WTC11 (cell line): ENCODE data around the gene RDH8. TPM values are rescaled to one million over a fixed set of nuclear protein-coding genes. Genes with fewer than 3 reads are reported as not detected.

Experiments used
- ATAC-seq: fragments of 200-7000 bp; cut with Tn5 transposase; 2 replicates; pipeline ENCODE4 v1.10.0; 2021; ENCODE audit warnings: mild to moderate bottlenecking, moderate library complexity
- CTCF ChIA-PET: fragments of 300-600 bp; sonication (Branson Sonifier 250); formaldehyde crosslinking; loops from one replicate; lab custom pipeline; 2021; ENCODE audit warnings: antibody characterized with exemption; lab: Charles Lee
- POLR2A ChIA-PET: fragments of 350-600 bp; sonication (Branson Sonifier 250); formaldehyde crosslinking; loops from one replicate; lab custom pipeline; 2021; ENCODE audit warnings: antibody characterized with exemption; lab: Charles Lee
- DNase-seq: peaks from one replicate; pipeline ENCODE4 v3.0.0; 2021; ENCODE audit warnings: low spot score
- H3K27ac Mint-ChIP-seq: 2 replicates; pipeline ENCODE4 v1.8.0; 2021; ENCODE audit warnings: mixed read lengths
- H3K27me3 Mint-ChIP-seq: 2 replicates; pipeline ENCODE4 v1.8.0; 2021; ENCODE audit warnings: low read depth, mild to moderate bottlenecking, moderate library complexity, mixed read lengths
- H3K36me3 Mint-ChIP-seq: 2 replicates; pipeline ENCODE4 v1.8.0; 2021; ENCODE audit warnings: mixed read lengths
- H3K4me1 Mint-ChIP-seq: 2 replicates; pipeline ENCODE4 v1.8.0; 2022; ENCODE audit warnings: mixed read lengths
- H3K4me3 Mint-ChIP-seq: 2 replicates; pipeline ENCODE4 v1.8.0; 2021; ENCODE audit warnings: mild to moderate bottlenecking, moderate library complexity, mixed read lengths
- H3K9me3 Mint-ChIP-seq: 2 replicates; pipeline ENCODE4 v1.8.0; 2021; ENCODE audit warnings: mixed read lengths
- CBFB ChIP-seq: sonication (generic); formaldehyde crosslinking; IDR thresholded peaks from 2 replicates; pipeline ENCODE4 v1.8.1; 2022; ENCODE audit warnings: mild to moderate bottlenecking, low read depth, missing genetic modification reagents
- EMX1 ChIP-seq: fragments of 250-450 bp; sonication (Bioruptor Pico); IDR thresholded peaks from 2 replicates; pipeline ENCODE4 v1.8.0; 2021; ENCODE audit warnings: mild to moderate bottlenecking
- ETV6 ChIP-seq: sonication (generic); formaldehyde crosslinking; IDR thresholded peaks from 2 replicates; pipeline ENCODE4 v1.8.1; 2022; ENCODE audit warnings: mild to moderate bottlenecking, missing genetic modification reagents
- FOXJ3 ChIP-seq: sonication (generic); formaldehyde crosslinking; IDR thresholded peaks from 2 replicates; pipeline ENCODE4 v1.9.0; 2021; ENCODE audit warnings: missing genetic modification reagents, mild to moderate bottlenecking, borderline replicate concordance
- FOXP1 ChIP-seq: sonication (generic); formaldehyde crosslinking; IDR thresholded peaks from 2 replicates; pipeline ENCODE4 v1.8.0; 2022; ENCODE audit warnings: missing genetic modification reagents, mild to moderate bottlenecking, moderate library complexity, borderline replicate concordance
- GABPB1 ChIP-seq: sonication (generic); formaldehyde crosslinking; IDR thresholded peaks from 2 replicates; pipeline ENCODE4 v1.8.1; 2023; ENCODE audit warnings: mild to moderate bottlenecking, missing genetic modification reagents
- GRHL2 ChIP-seq: fragments of 250-450 bp; sonication (Bioruptor Pico); IDR thresholded peaks from 2 replicates; pipeline ENCODE4 v1.8.0; 2022; ENCODE audit warnings: mild to moderate bottlenecking, moderate library complexity; ENCODE audit not compliant: insufficient replicate concordance, severe bottlenecking
- HMGA2 ChIP-seq: fragments of 250-450 bp; sonication (Bioruptor Pico); IDR thresholded peaks from 2 replicates; pipeline ENCODE4 v1.4.0; 2021; ENCODE audit warnings: mild to moderate bottlenecking, moderate library complexity
- IRF2 ChIP-seq: sonication (generic); formaldehyde crosslinking; IDR thresholded peaks from 2 replicates; pipeline ENCODE4 v1.8.0; 2022; ENCODE audit warnings: low read depth, missing genetic modification reagents, borderline replicate concordance
- PRRX2 ChIP-seq: fragments of 250-450 bp; sonication (Bioruptor Pico); IDR thresholded peaks from 2 replicates; pipeline ENCODE4 v1.8.0; 2021; ENCODE audit warnings: mild to moderate bottlenecking
- SP1 ChIP-seq: sonication (generic); formaldehyde crosslinking; conservative IDR thresholded peaks from 2 replicates; pipeline ENCODE4 v1.8.1; 2022; ENCODE audit warnings: missing genetic modification reagents
- TCF7 ChIP-seq: sonication (generic); formaldehyde crosslinking; IDR thresholded peaks from 2 replicates; pipeline ENCODE4 v1.8.0; 2022; ENCODE audit warnings: mild to moderate bottlenecking, low read depth, missing genetic modification reagents, moderate library complexity
- TEAD1 ChIP-seq: sonication (generic); formaldehyde crosslinking; IDR thresholded peaks from 2 replicates; pipeline ENCODE4 v1.8.0; 2022; ENCODE audit warnings: mild to moderate bottlenecking, missing genetic modification reagents
- TEAD4 ChIP-seq: sonication (generic); formaldehyde crosslinking; IDR thresholded peaks from 2 replicates; pipeline ENCODE4 v1.8.0; 2022; ENCODE audit warnings: mild to moderate bottlenecking, missing genetic modification reagents
- ZNF138 ChIP-seq: sonication (generic); formaldehyde crosslinking; conservative IDR thresholded peaks from 2 replicates; pipeline ENCODE4 v1.8.1; 2022; ENCODE audit warnings: mild to moderate bottlenecking, moderate library complexity, missing genetic modification reagents
- ZNF396 ChIP-seq: fragments of 250-450 bp; sonication (Bioruptor Pico); IDR thresholded peaks from 2 replicates; pipeline ENCODE4 v1.8.0; 2021; ENCODE audit warnings: mild to moderate bottlenecking, moderate library complexity, borderline replicate concordance
- total RNA-seq: library from RNA; stranded (reverse); gene quantifications from 3 replicates; pipeline ENCODE4 v1.2.3, GENCODE V29; 2021
- TF ChIP-seq, protein P1 (sequence below): sonication (generic); formaldehyde crosslinking; IDR thresholded peaks from 2 replicates; pipeline ENCODE4 v1.8.0; 2022; ENCODE audit warnings: mild to moderate bottlenecking, missing genetic modification reagents
- TF ChIP-seq, protein P2 (sequence below): sonication (generic); formaldehyde crosslinking; IDR thresholded peaks from 2 replicates; pipeline ENCODE4 v1.8.0; 2022; ENCODE audit warnings: mild to moderate bottlenecking, missing genetic modification reagents
- TF ChIP-seq, protein P3 (sequence below): sonication (generic); formaldehyde crosslinking; IDR thresholded peaks from 2 replicates; pipeline ENCODE4 v1.8.1; 2022; ENCODE audit warnings: low read depth, missing genetic modification reagents, borderline replicate concordance
- TF ChIP-seq, protein P4 (sequence below): fragments of 250-450 bp; sonication (Bioruptor Pico); IDR thresholded peaks from 2 replicates; pipeline ENCODE4 v1.9.0; 2021; ENCODE audit warnings: mild to moderate bottlenecking
- TF ChIP-seq, protein P5 (sequence below): sonication (generic); formaldehyde crosslinking; IDR thresholded peaks from 2 replicates; pipeline ENCODE4 v1.8.0; 2023; ENCODE audit warnings: missing genetic modification reagents
- TF ChIP-seq, protein P6 (sequence below): sonication (generic); formaldehyde crosslinking; IDR thresholded peaks from 2 replicates; pipeline ENCODE4 v1.8.1; 2023; ENCODE audit warnings: mild to moderate bottlenecking, missing genetic modification reagents
- TF ChIP-seq, protein P7 (sequence below): fragments of 250-450 bp; sonication (Bioruptor Pico); IDR thresholded peaks from 2 replicates; pipeline ENCODE4 v1.9.0; 2021; ENCODE audit warnings: mild to moderate bottlenecking, borderline replicate concordance
- TF ChIP-seq, protein P8 (sequence below): fragments of 200-600 bp; IDR thresholded peaks from 2 replicates; pipeline ENCODE4 v1.8.0; 2022; ENCODE audit warnings: antibody characterized with exemption

The RDH8 gene
- total RNA-seq, 1 experiment from 2014 or later: not detected

DNA sequence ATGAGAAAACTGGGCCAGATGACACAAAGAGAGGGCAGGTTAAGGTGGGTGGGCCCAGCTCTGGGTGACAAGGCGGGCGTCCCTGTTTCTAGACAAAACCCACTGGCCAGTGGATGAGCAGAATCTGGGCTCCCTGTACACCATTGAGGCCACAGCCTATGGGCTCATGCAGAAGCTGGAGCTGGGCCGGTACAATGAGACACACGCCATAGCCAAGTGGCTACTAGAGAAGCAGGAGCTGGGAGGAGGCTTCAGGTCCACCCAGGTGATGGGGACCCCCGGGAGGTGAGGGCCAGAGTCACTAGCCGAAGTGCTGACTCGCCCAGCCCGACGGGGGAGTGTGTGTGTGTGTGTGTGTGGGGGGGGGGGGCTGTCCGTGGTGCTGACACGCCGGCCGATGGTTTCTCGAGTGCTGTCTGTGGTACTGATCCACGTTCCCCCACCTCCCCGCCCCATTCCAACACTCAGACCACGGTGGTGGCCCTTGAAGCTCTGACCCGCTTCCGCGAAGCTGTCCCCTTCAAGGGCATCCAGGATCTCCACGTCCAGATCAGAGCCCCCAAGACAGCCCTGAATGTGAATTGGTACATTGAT lies 48.5 kb downstream of the RDH8 start:
- H3K27me3 Mint-ChIP-seq: peaks cover 15% of the 10 kb centered on the region; the same call in 1 of the 2 replicates
- peaks cover 8% of the 10 kb centered on the region for H3K9me3 Mint-ChIP-seq
- H3K4me3 Mint-ChIP-seq: no peak overlapping the region
- H3K4me1 Mint-ChIP-seq: no peaks in the 10 kb centered on the region
- H3K27ac Mint-ChIP-seq: no peak overlapping the region
- POLR2A ChIA-PET: no interaction called here
- DNase-seq (peak; percentile 52), ATAC-seq (peak; percentile 50)
- no peaks in the 10 kb centered on the region for H3K36me3 Mint-ChIP-seq
- CTCF ChIA-PET: interaction anchor here (0.7 to 0.9 kb wide), 2 partner anchors 149 to 803 kb away, joined by 3 read pairs; no protein-coding TSS in a partner anchor
- TF ChIP-seq FOXJ3 (CRISPR knock-in tag) (no peak), TCF7 (CRISPR knock-in tag) (peak; percentile 83; the same call in 1 of the 2 replicates), TEAD4 (CRISPR knock-in tag) (0 out of 2 replicates have a peak, but pooled peaks have one; percentile 53), HMGA2 (CRISPR knock-in tag) (no peak), ZNF396 (CRISPR knock-in tag) (no peak), GRHL2 (no peak), PRRX2 (CRISPR knock-in tag) (no peak), IRF2 (no peak), GABPB1 (CRISPR knock-in tag) (no peak), SP1 (CRISPR knock-in tag) (no peak), EMX1 (no peak), FOXP1 (CRISPR knock-in tag) (peak; percentile 80), ZNF138 (CRISPR knock-in tag) (no peak), CBFB (no peak), TEAD1 (CRISPR knock-in tag) (no peak), ETV6 (CRISPR knock-in tag) (no peak)
- TF ChIP-seq, protein P1, sequence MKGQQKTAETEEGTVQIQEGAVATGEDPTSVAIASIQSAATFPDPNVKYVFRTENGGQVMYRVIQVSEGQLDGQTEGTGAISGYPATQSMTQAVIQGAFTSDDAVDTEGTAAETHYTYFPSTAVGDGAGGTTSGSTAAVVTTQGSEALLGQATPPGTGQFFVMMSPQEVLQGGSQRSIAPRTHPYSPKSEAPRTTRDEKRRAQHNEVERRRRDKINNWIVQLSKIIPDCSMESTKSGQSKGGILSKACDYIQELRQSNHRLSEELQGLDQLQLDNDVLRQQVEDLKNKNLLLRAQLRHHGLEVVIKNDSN (CRISPR knock-in tag): no peak; the same call in 1 of the 2 replicates
- TF ChIP-seq, protein P2, sequence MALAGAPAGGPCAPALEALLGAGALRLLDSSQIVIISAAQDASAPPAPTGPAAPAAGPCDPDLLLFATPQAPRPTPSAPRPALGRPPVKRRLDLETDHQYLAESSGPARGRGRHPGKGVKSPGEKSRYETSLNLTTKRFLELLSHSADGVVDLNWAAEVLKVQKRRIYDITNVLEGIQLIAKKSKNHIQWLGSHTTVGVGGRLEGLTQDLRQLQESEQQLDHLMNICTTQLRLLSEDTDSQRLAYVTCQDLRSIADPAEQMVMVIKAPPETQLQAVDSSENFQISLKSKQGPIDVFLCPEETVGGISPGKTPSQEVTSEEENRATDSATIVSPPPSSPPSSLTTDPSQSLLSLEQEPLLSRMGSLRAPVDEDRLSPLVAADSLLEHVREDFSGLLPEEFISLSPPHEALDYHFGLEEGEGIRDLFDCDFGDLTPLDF (CRISPR knock-in tag): no peak
- TF ChIP-seq, protein P3, sequence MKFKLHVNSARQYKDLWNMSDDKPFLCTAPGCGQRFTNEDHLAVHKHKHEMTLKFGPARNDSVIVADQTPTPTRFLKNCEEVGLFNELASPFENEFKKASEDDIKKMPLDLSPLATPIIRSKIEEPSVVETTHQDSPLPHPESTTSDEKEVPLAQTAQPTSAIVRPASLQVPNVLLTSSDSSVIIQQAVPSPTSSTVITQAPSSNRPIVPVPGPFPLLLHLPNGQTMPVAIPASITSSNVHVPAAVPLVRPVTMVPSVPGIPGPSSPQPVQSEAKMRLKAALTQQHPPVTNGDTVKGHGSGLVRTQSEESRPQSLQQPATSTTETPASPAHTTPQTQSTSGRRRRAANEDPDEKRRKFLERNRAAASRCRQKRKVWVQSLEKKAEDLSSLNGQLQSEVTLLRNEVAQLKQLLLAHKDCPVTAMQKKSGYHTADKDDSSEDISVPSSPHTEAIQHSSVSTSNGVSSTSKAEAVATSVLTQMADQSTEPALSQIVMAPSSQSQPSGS (CRISPR knock-in tag): 0 out of 2 replicates have a peak, but pooled peaks have one; percentile 35
- TF ChIP-seq, protein P4, sequence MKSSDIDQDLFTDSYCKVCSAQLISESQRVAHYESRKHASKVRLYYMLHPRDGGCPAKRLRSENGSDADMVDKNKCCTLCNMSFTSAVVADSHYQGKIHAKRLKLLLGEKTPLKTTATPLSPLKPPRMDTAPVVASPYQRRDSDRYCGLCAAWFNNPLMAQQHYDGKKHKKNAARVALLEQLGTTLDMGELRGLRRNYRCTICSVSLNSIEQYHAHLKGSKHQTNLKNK (CRISPR knock-in tag): no peak
- TF ChIP-seq, protein P5, sequence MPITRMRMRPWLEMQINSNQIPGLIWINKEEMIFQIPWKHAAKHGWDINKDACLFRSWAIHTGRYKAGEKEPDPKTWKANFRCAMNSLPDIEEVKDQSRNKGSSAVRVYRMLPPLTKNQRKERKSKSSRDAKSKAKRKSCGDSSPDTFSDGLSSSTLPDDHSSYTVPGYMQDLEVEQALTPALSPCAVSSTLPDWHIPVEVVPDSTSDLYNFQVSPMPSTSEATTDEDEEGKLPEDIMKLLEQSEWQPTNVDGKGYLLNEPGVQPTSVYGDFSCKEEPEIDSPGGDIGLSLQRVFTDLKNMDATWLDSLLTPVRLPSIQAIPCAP (CRISPR knock-in tag): peak; percentile 78; the same call in 1 of the 2 replicates
- TF ChIP-seq, protein P6, sequence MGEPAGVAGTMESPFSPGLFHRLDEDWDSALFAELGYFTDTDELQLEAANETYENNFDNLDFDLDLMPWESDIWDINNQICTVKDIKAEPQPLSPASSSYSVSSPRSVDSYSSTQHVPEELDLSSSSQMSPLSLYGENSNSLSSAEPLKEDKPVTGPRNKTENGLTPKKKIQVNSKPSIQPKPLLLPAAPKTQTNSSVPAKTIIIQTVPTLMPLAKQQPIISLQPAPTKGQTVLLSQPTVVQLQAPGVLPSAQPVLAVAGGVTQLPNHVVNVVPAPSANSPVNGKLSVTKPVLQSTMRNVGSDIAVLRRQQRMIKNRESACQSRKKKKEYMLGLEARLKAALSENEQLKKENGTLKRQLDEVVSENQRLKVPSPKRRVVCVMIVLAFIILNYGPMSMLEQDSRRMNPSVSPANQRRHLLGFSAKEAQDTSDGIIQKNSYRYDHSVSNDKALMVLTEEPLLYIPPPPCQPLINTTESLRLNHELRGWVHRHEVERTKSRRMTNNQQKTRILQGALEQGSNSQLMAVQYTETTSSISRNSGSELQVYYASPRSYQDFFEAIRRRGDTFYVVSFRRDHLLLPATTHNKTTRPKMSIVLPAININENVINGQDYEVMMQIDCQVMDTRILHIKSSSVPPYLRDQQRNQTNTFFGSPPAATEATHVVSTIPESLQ (CRISPR knock-in tag): no peak
- TF ChIP-seq, protein P7, sequence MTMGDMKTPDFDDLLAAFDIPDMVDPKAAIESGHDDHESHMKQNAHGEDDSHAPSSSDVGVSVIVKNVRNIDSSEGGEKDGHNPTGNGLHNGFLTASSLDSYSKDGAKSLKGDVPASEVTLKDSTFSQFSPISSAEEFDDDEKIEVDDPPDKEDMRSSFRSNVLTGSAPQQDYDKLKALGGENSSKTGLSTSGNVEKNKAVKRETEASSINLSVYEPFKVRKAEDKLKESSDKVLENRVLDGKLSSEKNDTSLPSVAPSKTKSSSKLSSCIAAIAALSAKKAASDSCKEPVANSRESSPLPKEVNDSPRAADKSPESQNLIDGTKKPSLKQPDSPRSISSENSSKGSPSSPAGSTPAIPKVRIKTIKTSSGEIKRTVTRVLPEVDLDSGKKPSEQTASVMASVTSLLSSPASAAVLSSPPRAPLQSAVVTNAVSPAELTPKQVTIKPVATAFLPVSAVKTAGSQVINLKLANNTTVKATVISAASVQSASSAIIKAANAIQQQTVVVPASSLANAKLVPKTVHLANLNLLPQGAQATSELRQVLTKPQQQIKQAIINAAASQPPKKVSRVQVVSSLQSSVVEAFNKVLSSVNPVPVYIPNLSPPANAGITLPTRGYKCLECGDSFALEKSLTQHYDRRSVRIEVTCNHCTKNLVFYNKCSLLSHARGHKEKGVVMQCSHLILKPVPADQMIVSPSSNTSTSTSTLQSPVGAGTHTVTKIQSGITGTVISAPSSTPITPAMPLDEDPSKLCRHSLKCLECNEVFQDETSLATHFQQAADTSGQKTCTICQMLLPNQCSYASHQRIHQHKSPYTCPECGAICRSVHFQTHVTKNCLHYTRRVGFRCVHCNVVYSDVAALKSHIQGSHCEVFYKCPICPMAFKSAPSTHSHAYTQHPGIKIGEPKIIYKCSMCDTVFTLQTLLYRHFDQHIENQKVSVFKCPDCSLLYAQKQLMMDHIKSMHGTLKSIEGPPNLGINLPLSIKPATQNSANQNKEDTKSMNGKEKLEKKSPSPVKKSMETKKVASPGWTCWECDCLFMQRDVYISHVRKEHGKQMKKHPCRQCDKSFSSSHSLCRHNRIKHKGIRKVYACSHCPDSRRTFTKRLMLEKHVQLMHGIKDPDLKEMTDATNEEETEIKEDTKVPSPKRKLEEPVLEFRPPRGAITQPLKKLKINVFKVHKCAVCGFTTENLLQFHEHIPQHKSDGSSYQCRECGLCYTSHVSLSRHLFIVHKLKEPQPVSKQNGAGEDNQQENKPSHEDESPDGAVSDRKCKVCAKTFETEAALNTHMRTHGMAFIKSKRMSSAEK (CRISPR knock-in tag): no peak
- TF ChIP-seq, protein P8, sequence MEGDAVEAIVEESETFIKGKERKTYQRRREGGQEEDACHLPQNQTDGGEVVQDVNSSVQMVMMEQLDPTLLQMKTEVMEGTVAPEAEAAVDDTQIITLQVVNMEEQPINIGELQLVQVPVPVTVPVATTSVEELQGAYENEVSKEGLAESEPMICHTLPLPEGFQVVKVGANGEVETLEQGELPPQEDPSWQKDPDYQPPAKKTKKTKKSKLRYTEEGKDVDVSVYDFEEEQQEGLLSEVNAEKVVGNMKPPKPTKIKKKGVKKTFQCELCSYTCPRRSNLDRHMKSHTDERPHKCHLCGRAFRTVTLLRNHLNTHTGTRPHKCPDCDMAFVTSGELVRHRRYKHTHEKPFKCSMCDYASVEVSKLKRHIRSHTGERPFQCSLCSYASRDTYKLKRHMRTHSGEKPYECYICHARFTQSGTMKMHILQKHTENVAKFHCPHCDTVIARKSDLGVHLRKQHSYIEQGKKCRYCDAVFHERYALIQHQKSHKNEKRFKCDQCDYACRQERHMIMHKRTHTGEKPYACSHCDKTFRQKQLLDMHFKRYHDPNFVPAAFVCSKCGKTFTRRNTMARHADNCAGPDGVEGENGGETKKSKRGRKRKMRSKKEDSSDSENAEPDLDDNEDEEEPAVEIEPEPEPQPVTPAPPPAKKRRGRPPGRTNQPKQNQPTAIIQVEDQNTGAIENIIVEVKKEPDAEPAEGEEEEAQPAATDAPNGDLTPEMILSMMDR: no peak
